SU-DHL-6 (cell line): ENCODE data around the gene NANOS1.
A peak's percentile ranks its signal among the peaks of the same experiment; 100 is the strongest.

Experiments
- H2AFZ ChIP-seq: fragments of 200-600 bp; sonication (generic); 2 replicates; pipeline ENCODE4 v1.6.1; 2014; ENCODE audit warnings: low read depth, mild to moderate bottlenecking, moderate library complexity, mixed read lengths, antibody characterized with exemption, low read length; ENCODE audit not compliant: severe bottlenecking
- H3F3A ChIP-seq: fragments of 200-600 bp; shearing (Covaris generic); 2 replicates; pipeline ENCODE4 v1.6.0; 2016; ENCODE audit warnings: antibody characterized with exemption, mild to moderate bottlenecking; ENCODE audit not compliant: insufficient read depth
- H3K27ac ChIP-seq: fragments of 200-600 bp; sonication (generic); 2 replicates; pipeline ENCODE4 v1.5.1; 2016; ENCODE audit warnings: low read depth, mild to moderate bottlenecking, low read length, moderate library complexity, mixed read lengths
- H3K27me3 ChIP-seq: fragments of 200-600 bp; sonication (generic), shearing (Covaris generic); 2 replicates; pipeline ENCODE4 v1.6.0; 2014; ENCODE audit warnings: mild to moderate bottlenecking, low read length
- H3K36me3 ChIP-seq: fragments of 200-600 bp; sonication (generic); 2 replicates; pipeline ENCODE4 v1.6.1; 2014; ENCODE audit warnings: mild to moderate bottlenecking, low read length, mixed read lengths
- H3K4me2 ChIP-seq: fragments of 300-600, 200-600 bp; shearing (Covaris generic), sonication (generic); 2 replicates; pipeline ENCODE4 v1.6.0; 2014; ENCODE audit warnings: low read length, low read depth, mild to moderate bottlenecking; ENCODE audit not compliant: poor library complexity, severe bottlenecking
- H3K4me3 ChIP-seq: fragments of 200-600 bp; sonication (generic); 2 replicates; pipeline ENCODE4 v1.5.1; 2014; ENCODE audit warnings: antibody characterized with exemption, low read length, mild to moderate bottlenecking, mixed read lengths; ENCODE audit not compliant: insufficient read depth, poor library complexity, severe bottlenecking
- H3K79me2 ChIP-seq: fragments of 200-600 bp; sonication (generic); 2 replicates; pipeline ENCODE4 v1.6.1; 2014; ENCODE audit warnings: mild to moderate bottlenecking, low read length, moderate library complexity; ENCODE audit not compliant: insufficient read depth
- H3K9ac ChIP-seq: fragments of 200-600 bp; sonication (generic); 2 replicates; pipeline ENCODE4 v1.7.0; 2014; ENCODE audit warnings: mild to moderate bottlenecking, low read length
- H3K9me2 ChIP-seq: fragments of 200-600 bp; sonication (generic); replicated peaks from 2 replicates; pipeline ENCODE4 v1.6.1; 2014; ENCODE audit warnings: low read length; ENCODE audit not compliant: insufficient read depth
- H3K9me3 ChIP-seq: fragments of 200-600 bp; sonication (generic); 2 replicates; pipeline ENCODE4 v1.6.1; 2014; ENCODE audit warnings: low read length, mixed read lengths; ENCODE audit not compliant: insufficient read depth
- H4K20me1 ChIP-seq: fragments of 200-600 bp; sonication (generic); 2 replicates; pipeline ENCODE4 v1.6.1; 2014; ENCODE audit warnings: low read depth, mild to moderate bottlenecking, antibody characterized with exemption, low read length, moderate library complexity, mixed read lengths
- EZH2phosphoT487 ChIP-seq: fragments of 200-600 bp; sonication (generic), shearing (Covaris generic); conservative IDR thresholded peaks from 2 replicates; pipeline ENCODE4 v1.6.1; 2018; ENCODE audit warnings: mild to moderate bottlenecking, antibody characterized with exemption, low read length, moderate library complexity, mixed read lengths
- TF ChIP-seq, protein P1 (sequence below): fragments of 200-600 bp; sonication (generic); IDR thresholded peaks from one replicate; pipeline ENCODE4 v1.5.1; 2017; ENCODE audit warnings: antibody characterized with exemption, mild to moderate bottlenecking, low read length, moderate library complexity; ENCODE audit not compliant: insufficient read depth, poor library complexity, severe bottlenecking

The NANOS1 gene

DNA sequence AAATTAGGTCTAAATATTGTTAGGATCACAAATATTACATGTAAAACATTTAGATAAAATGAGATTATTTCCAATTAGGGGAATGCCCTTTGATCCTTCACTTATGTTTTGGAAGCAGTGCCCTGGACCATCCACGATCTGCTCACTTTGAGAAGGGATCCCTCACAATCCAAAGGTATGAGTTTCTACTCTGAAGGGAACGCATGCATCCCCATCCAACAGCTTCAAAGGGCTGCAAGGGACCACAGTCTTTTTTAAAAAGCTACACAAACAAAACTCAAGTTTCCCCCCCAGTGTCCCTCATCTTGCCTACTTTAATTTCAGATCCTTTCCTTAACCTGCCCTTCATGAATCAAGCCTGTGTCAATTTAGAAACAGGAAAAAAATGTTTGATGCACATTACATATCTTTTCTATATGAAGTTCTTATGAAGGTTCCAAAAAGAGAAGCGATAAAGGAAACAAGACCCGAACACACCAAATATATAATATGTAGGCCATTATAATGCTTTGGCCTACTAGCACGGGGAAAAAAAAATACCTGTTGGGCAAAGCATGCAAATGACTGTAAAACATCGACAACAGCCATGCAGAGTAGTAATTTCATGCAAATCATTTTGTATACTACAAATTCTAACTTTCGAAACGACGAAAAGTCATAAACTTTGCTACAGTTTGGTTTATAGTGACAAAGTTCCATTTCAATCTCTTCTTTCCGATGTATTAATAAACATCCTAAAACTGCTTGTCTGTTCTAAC is 49.1 kb downstream of the NANOS1 start:
- peak overlapping the region; percentile 99 for H3K9ac ChIP-seq
- peaks cover 41% of the 10 kb centered on the region for H4K20me1 ChIP-seq
- H3K36me3 ChIP-seq: peaks cover 24% of the 10 kb centered on the region

DNA sequence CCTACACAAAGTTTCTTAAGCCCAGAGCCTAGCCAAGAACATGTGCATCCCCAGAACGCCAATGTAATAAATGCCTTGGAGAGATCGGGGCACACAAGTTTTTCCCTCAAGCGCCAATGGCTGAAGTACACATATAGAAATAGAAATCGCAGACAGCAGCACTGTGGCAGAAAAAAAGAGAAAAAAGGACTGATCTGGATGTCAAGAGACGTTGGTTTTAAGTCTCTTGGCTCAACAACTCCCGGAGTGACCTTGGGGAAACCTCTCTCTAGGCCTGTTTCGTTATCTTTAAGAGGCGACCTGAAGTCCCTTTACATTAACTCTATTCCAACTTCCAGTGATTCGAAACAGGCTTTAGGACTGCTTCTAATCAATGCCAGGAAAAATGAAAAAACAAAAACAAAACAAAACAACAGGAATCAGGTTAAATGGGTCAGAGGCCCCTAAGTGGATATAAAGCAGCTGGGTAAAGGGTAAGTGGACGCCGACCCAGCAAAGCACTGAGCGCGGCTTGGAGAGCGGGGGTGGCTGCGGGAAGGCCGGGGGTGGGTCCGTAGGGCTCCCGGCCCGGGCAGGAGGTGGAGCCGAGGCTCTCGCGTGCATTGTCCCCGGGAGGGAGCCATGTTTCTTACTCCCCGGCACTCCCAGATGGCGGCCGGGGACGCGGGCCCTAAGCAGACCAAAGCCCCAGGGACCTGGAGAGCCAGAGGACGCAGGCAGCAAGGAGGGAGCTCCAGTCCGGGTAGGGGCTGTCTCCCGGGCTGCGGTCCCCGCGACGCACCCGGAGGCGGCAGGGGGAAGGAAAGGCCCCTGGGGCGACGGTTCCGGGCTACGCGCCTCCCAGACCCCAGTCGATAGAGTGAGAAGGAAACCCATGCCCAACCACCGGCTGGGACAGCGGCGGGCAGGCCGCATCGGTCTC is 50.3 kb downstream of the NANOS1 start:
- peaks cover 63% of the 10 kb centered on the region for H3K79me2 ChIP-seq
- H3F3A ChIP-seq: peaks cover 25% of the 10 kb centered on the region
- TF ChIP-seq, protein P1, sequence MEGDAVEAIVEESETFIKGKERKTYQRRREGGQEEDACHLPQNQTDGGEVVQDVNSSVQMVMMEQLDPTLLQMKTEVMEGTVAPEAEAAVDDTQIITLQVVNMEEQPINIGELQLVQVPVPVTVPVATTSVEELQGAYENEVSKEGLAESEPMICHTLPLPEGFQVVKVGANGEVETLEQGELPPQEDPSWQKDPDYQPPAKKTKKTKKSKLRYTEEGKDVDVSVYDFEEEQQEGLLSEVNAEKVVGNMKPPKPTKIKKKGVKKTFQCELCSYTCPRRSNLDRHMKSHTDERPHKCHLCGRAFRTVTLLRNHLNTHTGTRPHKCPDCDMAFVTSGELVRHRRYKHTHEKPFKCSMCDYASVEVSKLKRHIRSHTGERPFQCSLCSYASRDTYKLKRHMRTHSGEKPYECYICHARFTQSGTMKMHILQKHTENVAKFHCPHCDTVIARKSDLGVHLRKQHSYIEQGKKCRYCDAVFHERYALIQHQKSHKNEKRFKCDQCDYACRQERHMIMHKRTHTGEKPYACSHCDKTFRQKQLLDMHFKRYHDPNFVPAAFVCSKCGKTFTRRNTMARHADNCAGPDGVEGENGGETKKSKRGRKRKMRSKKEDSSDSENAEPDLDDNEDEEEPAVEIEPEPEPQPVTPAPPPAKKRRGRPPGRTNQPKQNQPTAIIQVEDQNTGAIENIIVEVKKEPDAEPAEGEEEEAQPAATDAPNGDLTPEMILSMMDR: no peak
- no peak for TF ChIP-seq EZH2phosphoT487
- H3K4me3 ChIP-seq: peak overlapping the region; percentile 93
- peak overlapping the region; percentile 86 for H3K27ac ChIP-seq
- H4K20me1 ChIP-seq: peaks cover 36% of the 10 kb centered on the region
- no peaks in the 10 kb centered on the region for H3K9me2 ChIP-seq
- H3K4me2 ChIP-seq: peak overlapping the region; percentile 93
- H3K9me3 ChIP-seq: no peaks in the 10 kb centered on the region
- no peaks in the 10 kb centered on the region for H3K27me3 ChIP-seq
- peak overlapping the region; percentile 99 for H3K9ac ChIP-seq
- peaks cover 18% of the 10 kb centered on the region for H3K36me3 ChIP-seq
- H2AFZ ChIP-seq: no peak overlapping the region

More for the DNA sequence above, 49.1 kb downstream of the NANOS1 start:
- peaks cover 75% of the 10 kb centered on the region for H3K79me2 ChIP-seq
- TF ChIP-seq EZH2phosphoT487: no peak
- TF ChIP-seq, protein P1: no peak
- H3K27me3 ChIP-seq: no peaks in the 10 kb centered on the region
- peaks cover 19% of the 10 kb centered on the region for H3F3A ChIP-seq
- H3K4me3 ChIP-seq: peak overlapping the region; percentile 93
- no peaks in the 10 kb centered on the region for H3K9me3 ChIP-seq
- no peak overlapping the region for H2AFZ ChIP-seq
- no peaks in the 10 kb centered on the region for H3K9me2 ChIP-seq
- peak overlapping the region; percentile 86; the same call in 1 of the 2 replicates for H3K27ac ChIP-seq
- H3K4me2 ChIP-seq: peak overlapping the region; percentile 93

DNA sequence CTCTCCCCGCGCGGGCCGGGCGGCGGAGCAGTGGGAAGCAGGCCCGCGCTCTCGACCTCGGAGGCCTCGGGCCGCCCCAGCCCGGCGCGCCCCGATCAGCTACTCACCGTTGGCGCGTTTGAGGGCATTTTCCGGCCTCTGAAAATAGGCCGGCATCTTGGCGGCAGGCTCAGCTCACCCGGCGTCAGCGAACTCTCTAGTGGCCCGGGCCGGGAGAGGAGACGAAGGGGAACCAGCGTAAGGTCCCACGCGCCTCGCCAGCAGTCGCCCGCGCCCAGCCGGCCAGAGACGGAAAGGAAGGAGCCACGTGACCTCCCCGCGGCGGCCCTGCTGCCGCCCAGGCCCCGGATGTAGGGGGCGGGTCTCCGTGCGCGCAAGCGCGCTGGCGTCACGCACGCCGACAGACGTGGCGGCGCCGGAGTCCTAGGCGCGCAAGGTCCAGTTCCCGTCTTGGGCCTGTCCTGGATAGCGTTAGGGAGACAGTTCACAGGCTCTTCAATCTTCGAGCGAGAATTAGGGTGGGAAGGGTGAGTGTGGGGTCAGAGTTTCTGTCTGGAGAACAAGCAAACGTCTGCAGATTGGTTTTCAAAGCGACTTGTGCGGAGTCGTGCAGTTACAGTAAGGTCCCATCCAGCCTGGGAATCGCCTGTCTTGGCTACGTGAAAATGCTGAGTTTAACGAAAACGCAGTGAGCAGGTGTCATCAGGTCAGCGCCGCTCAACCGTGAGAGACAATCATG is 51.2 kb downstream of the NANOS1 start, which contains the start of gene EIF3A:
EIF3A (minus strand) TSS at position 297 of the 739 bp plus-strand sequence; CDS start at position 156, 141 bp downstream.
- Histone ChIP-seq H3K27me3 (no peaks in the 10 kb centered on the region), H4K20me1 (peaks cover 31% of the 10 kb centered on the region), H3K9me2 (no peaks in the 10 kb centered on the region), H3F3A (peaks cover 34% of the 10 kb centered on the region), H3K36me3 (peaks cover 16% of the 10 kb centered on the region), H3K9ac (peak within 1 kb of the TSS; percentile 99), H3K79me2 (peaks cover 54% of the 10 kb centered on the region), H3K4me3 (peak within 1 kb of the TSS; percentile 93), H3K4me2 (peak within 1 kb of the TSS; percentile 93), H3K9me3 (no peaks in the 10 kb centered on the region), H2AFZ (peak within 1 kb of the TSS; percentile 62), H3K27ac (peak within 1 kb of the TSS; percentile 86)
- TF ChIP-seq, protein P1: no peak
- TF ChIP-seq EZH2phosphoT487: no peak
